ENCODE data around the gene PRRX2. TPM values are rescaled to one million over a fixed set of nuclear protein-coding genes. Genes with fewer than 3 reads are reported as not detected.

Gene PRRX2
- total and polyA plus RNA-seq, 12 donors: 0.21 to 3.0 (median 0.45) TPM

DNA sequence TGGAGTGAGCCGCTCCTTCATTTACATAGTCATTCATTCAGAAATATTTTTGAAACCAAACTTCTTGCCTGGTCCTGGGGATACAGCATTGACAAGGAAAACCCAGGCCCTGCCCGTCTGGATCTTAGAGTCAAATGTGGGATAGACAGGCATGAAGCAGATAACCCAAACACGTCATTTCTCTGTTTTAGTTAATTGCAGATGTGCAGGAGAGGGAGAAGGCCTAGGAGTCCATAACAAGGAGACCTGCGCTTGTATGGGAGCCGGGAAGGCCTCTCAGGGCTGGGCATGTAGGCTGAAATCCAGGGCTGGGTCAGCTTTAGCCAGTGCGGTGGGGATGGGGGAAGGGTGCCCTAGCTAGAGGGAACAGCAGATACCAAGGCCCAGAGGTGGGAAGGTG is 43.3 kb downstream of the PRRX2 start:
- no peak for DNase-seq
- Histone ChIP-seq H3K4me1 (peaks cover 0 to 19% (median 3%) of the 10 kb centered on the region in 9 donors), H3K4me3 (no peak overlapping the region), H3K36me3 (no peaks in the 10 kb centered on the region), H3K9me3 (no peaks in the 10 kb centered on the region), H3K27me3 (peaks cover 0 to 17% (median 0%) of the 10 kb centered on the region in 7 donors), H3K27ac (no peak overlapping the region)
- intact Hi-C loops (cut with DNase I): no loop called here
- WGBS, 2 donors: 87 to 93% methylated on average over 6 of the region's 6 CpGs
- no peak for ATAC-seq
- TF ChIP-seq, protein P1, sequence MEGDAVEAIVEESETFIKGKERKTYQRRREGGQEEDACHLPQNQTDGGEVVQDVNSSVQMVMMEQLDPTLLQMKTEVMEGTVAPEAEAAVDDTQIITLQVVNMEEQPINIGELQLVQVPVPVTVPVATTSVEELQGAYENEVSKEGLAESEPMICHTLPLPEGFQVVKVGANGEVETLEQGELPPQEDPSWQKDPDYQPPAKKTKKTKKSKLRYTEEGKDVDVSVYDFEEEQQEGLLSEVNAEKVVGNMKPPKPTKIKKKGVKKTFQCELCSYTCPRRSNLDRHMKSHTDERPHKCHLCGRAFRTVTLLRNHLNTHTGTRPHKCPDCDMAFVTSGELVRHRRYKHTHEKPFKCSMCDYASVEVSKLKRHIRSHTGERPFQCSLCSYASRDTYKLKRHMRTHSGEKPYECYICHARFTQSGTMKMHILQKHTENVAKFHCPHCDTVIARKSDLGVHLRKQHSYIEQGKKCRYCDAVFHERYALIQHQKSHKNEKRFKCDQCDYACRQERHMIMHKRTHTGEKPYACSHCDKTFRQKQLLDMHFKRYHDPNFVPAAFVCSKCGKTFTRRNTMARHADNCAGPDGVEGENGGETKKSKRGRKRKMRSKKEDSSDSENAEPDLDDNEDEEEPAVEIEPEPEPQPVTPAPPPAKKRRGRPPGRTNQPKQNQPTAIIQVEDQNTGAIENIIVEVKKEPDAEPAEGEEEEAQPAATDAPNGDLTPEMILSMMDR (IDR thresholded peaks at IDR 0.05): no peak

DNA sequence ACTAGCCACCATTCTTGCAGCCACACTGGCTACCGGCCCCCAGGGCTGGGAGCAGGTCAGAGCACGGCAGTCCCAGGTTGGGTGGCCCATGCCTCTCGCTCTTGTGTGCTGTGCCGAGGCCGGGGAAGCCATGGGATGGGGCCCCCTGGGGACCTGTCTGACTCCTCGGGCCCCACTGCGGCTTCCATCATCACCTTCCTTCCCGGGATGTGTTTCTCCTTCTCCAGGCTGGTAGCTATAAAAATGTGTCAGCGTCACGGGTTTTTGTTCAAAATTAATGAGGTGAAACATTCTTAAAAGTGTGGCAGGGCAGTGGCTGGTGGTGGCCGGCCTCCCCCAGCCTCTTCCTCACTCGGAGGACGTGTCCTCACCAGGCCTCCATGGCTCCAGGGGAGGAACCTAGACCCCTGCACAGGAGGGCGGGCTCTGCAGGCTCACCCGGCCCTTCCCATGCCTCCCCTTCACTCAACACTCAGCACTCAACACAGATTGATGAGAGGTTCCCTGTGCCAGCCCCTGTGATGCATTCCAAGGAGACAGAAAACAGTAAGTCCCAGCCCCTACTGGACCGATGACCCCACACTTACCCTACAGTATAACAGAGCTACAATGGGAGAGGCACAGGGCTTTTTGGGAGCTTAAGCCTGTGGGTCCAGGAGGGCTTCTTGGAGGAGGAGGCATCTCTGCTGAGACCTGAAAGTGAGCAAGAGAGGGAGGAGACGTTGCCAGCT is 44.2 kb downstream of the PRRX2 start:
- ATAC-seq (no peak), DNase-seq (no peak)
- TF ChIP-seq, protein P1 (IDR thresholded peaks at IDR 0.05): no peak
- Histone ChIP-seq H3K4me3 (no peak overlapping the region), H3K27me3 (peaks cover 0 to 17% (median 0%) of the 10 kb centered on the region in 7 donors), H3K36me3 (no peaks in the 10 kb centered on the region), H3K4me1 (peaks cover 0 to 19% (median 3%) of the 10 kb centered on the region in 9 donors), H3K27ac (no peak overlapping the region), H3K9me3 (no peaks in the 10 kb centered on the region)
- WGBS, 2 donors: 83 to 87% methylated on average over 17 of the region's 17 CpGs
- intact Hi-C loops (cut with DNase I): no loop called here

DNA sequence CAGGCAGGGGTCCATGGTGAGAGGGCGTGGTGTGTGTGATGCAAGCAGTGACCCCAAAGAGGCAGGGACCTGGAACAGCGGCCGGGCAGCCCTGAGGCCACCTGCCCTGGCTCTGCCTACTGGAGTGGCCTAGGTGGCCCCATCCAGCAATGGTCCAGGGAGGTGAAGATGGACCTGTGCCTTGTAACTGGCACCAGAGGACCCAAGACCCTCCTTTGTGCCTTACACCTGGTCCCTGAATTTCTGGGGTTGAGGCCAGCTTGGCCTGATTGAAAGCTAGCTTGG is 44.7 kb downstream of the PRRX2 start:
- TF ChIP-seq, protein P1 (IDR thresholded peaks at IDR 0.05): no peak
- H3K27me3 ChIP-seq: peaks cover 0 to 17% (median 0%) of the 10 kb centered on the region in 7 donors
- intact Hi-C loops (cut with DNase I): no loop called here
- H3K36me3 ChIP-seq: no peaks in the 10 kb centered on the region
- peaks cover 0 to 19% (median 3%) of the 10 kb centered on the region in 9 donors for H3K4me1 ChIP-seq
- DNase-seq (no peak), ATAC-seq (no peak)
- no peaks in the 10 kb centered on the region for H3K9me3 ChIP-seq
- H3K27ac ChIP-seq: no peak overlapping the region
- WGBS, 2 donors: 93 to 96% methylated on average over 3 of the region's 3 CpGs
- no peak overlapping the region for H3K4me3 ChIP-seq

DNA sequence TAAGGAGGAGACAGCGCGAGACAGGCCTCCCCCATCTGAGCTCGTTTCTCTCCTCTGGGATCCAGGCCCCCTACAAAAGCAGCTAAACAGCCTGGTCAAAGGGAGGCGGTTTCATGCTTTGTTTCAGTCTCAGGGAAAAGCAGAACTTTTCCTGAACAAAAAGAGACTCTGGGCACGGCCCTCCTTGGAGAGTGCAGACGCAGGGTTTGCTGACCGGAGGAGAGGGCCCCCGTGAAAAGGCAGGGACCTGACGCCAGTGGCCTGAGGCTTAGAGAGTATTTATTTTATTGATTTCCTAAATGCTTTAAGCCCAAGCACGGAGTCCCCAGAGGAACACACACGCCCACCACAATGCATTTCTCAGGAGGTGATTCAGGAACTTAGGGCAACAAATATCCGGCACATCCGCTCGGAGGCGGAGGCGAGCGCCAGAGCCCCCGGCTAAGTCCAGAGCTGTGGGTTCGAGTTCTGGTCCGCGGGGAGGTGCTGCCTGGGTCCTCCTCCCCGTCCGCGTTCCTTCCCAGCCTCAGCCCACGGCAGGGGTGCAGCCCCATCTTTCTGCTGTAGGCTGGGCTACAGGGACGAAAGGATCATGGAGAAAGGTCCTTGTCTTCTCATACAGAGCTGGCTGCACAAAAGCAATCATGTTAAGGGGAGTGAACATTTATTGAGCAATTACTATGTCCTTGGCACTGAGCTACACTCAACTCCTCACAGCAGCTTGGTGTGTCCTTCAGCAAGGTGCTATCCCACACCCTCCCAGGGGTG is 47.4 kb downstream of the PRRX2 start:
- ATAC-seq (peak in 5 of 8 donors; percentile 8 to 51 (median 16)), DNase-seq (no peak)
- peak overlapping the region in 2 of 10 donors; percentile 2 to 12 for H3K4me3 ChIP-seq
- intact Hi-C loops (cut with DNase I): no loop called here
- H3K27ac ChIP-seq: peak overlapping the region in 7 of 10 donors; percentile 16 to 76 (median 61)
- peaks cover 0 to 32% (median 3%) of the 10 kb centered on the region in 9 donors for H3K4me1 ChIP-seq
- TF ChIP-seq, protein P1 (IDR thresholded peaks at IDR 0.05): no peak
- H3K27me3 ChIP-seq: peaks cover 0 to 17% (median 0%) of the 10 kb centered on the region in 7 donors
- WGBS, 2 donors: 50 to 61% methylated on average over 26 of the region's 26 CpGs
- H3K9me3 ChIP-seq: no peaks in the 10 kb centered on the region
- no peaks in the 10 kb centered on the region for H3K36me3 ChIP-seq
